Measurements from ENCODE around the gene NALCN.

- TF ChIP-seq POLR2A (IDR thresholded peaks at IDR 0.05; ENCODE audit: low read length) (no peak), GATA1 (IDR thresholded peaks at IDR 0.05; ENCODE audit: low read depth, low read length) (no peak)
Measured at GRCh38 chr13:101018720-101019119, 397.6 kb downstream of the NALCN start.
